K562 (cell line): ENCODE data around the gene SOHLH2. TPM values are rescaled to one million over a fixed set of nuclear protein-coding genes. Genes with fewer than 3 reads are reported as not detected.
A peak's percentile ranks its signal among the peaks of the same experiment; 100 is the strongest.

ENCODE experiments used
- ATAC-seq: fragments of 200-7000 bp; cut with Tn5 transposase; 3 replicates; pipeline ENCODE4 v1.9.1; 2020; ENCODE audit warnings: moderate library complexity
- BruUV-seq: library from RNA; stranded (reverse); fragments of 400-500 nt; replicated peaks from 2 replicates; lab custom pipeline; 2021; lab: Mats Ljungman, UMichigan
- CTCF ChIA-PET: fragments of 300-600 bp; formaldehyde crosslinking; extraction: SDS; loops from one replicate; lab custom pipeline; 2021; ENCODE audit warnings: low intra/inter-chr PET ratio; lab: Yijun Ruan, JAX
- POLR2A ChIA-PET: fragments of 300-600, 350-650 bp; sonication (Branson Sonifier 250); formaldehyde crosslinking; extraction: SDS; loops from one replicate; lab custom pipeline; 2021; ENCODE audit warnings: antibody characterized with exemption, inconsistent platforms; lab: Yijun Ruan, JAX
- DNase-seq, 4 experiments: peaks; one replicate each; pipeline versions ENCODE4 v3.0.0 to v3.0.0-alpha.2; 2011 to 2018; ENCODE audit warnings: low spot score in 3 of 4, mixed read lengths in 3 of 4; ENCODE audit errors: extremely low read depth in 1 of 4
- FAIRE-seq: peaks from 2 replicates; lab custom pipeline; 2011; peaks lifted over from hg19 to GRCh38; lab: Jason Lieb, UNC
- H2AFZ ChIP-seq: 2 replicates; pipeline ENCODE4 v1.6.0; 2011; ENCODE audit warnings: low read depth, low read length, control low read depth, inconsistent platforms
- H3K27ac ChIP-seq: fragments of 200-600 bp; 3 replicates; pipeline ENCODE4 v1.8.0; 2011; ENCODE audit warnings: low read depth, mild to moderate bottlenecking, control low read depth, inconsistent platforms, low read length, moderate library complexity, mixed read lengths; ENCODE audit errors: extremely low read depth
- H3K27me3 ChIP-seq, 2 experiments: fragments of 300-600 bp in 1 of 2; 2 replicates in 1 of 2; 3 replicates in 1 of 2; pipeline versions ENCODE4 v1.6.0 to v1.8.0; 2011; ENCODE audit warnings: inconsistent platforms in 2 of 2, low read length in 2 of 2, mild to moderate bottlenecking in 1 of 2, mixed read lengths in 1 of 2, moderate library complexity in 1 of 2; ENCODE audit not compliant: control insufficient read depth in 2 of 2, insufficient read depth in 2 of 2
- H3K36me3 ChIP-seq: fragments of 300-600 bp; 3 replicates; pipeline ENCODE4 v1.8.0; 2011; ENCODE audit warnings: mild to moderate bottlenecking, low read length, inconsistent platforms; ENCODE audit not compliant: control insufficient read depth, insufficient read depth
- H3K4me1 ChIP-seq, 2 experiments: fragments of 200-600 bp in 1 of 2; replicated peaks in 1 of 2; 2 replicates in 1 of 2; 3 replicates in 1 of 2; pipeline versions ENCODE4 v1.5.1 to v1.8.0; 2011; ENCODE audit warnings: inconsistent platforms in 2 of 2, low read length in 2 of 2, mild to moderate bottlenecking in 1 of 2, mixed read lengths in 1 of 2, moderate library complexity in 1 of 2; ENCODE audit not compliant: control insufficient read depth in 2 of 2, insufficient read depth in 2 of 2
- H3K4me2 ChIP-seq: 2 replicates; pipeline ENCODE4 v1.6.1; 2011; ENCODE audit warnings: low read length, control low read depth, inconsistent platforms, mixed read lengths; ENCODE audit not compliant: insufficient read depth
- H3K4me3 ChIP-seq: fragments of 200-600 bp; sonication (generic), shearing (Covaris generic); 2 replicates; pipeline ENCODE4 v1.5.1; 2016; ENCODE audit warnings: control low read depth, inconsistent platforms
- H3K79me2 ChIP-seq: fragments of 200-600 bp; 3 replicates; pipeline ENCODE4 v1.8.0; 2011; ENCODE audit warnings: low read length, inconsistent platforms; ENCODE audit not compliant: control insufficient read depth, insufficient read depth
- H3K9ac ChIP-seq, 2 experiments: 2 replicates each; pipeline versions ENCODE4 v1.6.0 to v1.6.1; 2011; ENCODE audit warnings: low read depth in 2 of 2, low read length in 2 of 2, control low read depth in 1 of 2, inconsistent platforms in 1 of 2, mild to moderate bottlenecking in 1 of 2, mixed read lengths in 1 of 2; ENCODE audit not compliant: insufficient read depth in 1 of 2
- H3K9me1 ChIP-seq: one replicate; pipeline ENCODE4 v1.6.0; 2011; ENCODE audit warnings: inconsistent platforms, mild to moderate bottlenecking, low read length, moderate library complexity; ENCODE audit not compliant: control insufficient read depth, insufficient read depth
- H3K9me3 ChIP-seq: replicated peaks from 2 replicates; pipeline ENCODE4 v1.5.1; 2011; ENCODE audit warnings: low read depth, low read length, inconsistent platforms; ENCODE audit not compliant: control insufficient read depth, insufficient read depth
- H4K20me1 ChIP-seq: replicated peaks from 2 replicates; pipeline ENCODE4 v1.6.1; 2011; ENCODE audit warnings: low read length, inconsistent platforms, mixed read lengths; ENCODE audit not compliant: control insufficient read depth, insufficient read depth
- ETS2 ChIP-seq: IDR thresholded peaks from 2 replicates; pipeline ENCODE4 v1.6.1; 2016; ENCODE audit warnings: borderline replicate concordance, missing genetic modification characterization, mild to moderate bottlenecking, moderate library complexity, missing compliant biosample characterization; ENCODE audit not compliant: poor library complexity, severe bottlenecking
- HNRNPH1 ChIP-seq: fragments of 200-400 bp; formaldehyde crosslinking; optimal IDR thresholded peaks from 2 replicates; pipeline ENCODE3; 2017; ENCODE audit warnings: low read depth, mild to moderate bottlenecking, low read length, moderate library complexity
- NFIC ChIP-seq: fragments of 450-650 bp; IDR thresholded peaks from 2 replicates; pipeline ENCODE4 v1.6.1; 2017; ENCODE audit warnings: mild to moderate bottlenecking, inconsistent platforms
- YBX1 ChIP-seq: fragments of 450-650 bp; IDR thresholded peaks from 2 replicates; pipeline ENCODE4 v1.7.1; 2016; ENCODE audit warnings: mild to moderate bottlenecking
- ZEB2 ChIP-seq: fragments of 450-650 bp; IDR thresholded peaks from 2 replicates; pipeline ENCODE4 v1.6.1; 2016
- ZNF12 ChIP-seq: sonication (generic); formaldehyde crosslinking; IDR thresholded peaks from 2 replicates; pipeline ENCODE4 v1.4.0; 2020; ENCODE audit warnings: mild to moderate bottlenecking, missing genetic modification reagents
- WGBS: fragments of 100-300 bp; shearing (Covaris generic); methylation state at CpG from one replicate; pipeline ENCODE4 v1.1.6; 2016; ENCODE audit warnings: low coverage, mixed read lengths; ENCODE audit not compliant: insufficient coverage; ENCODE audit errors: missing lambda C conversion rate; 5-methylcytosine and 5-hydroxymethylcytosine counted together
- in situ Hi-C: fragments of 300-500 bp; cut with MboI; formaldehyde crosslinking; loops from 4 replicates; pipeline ENCODE4 v1.15.0; 2018; ENCODE audit warnings: inconsistent platforms, mixed read lengths
- intact Hi-C: fragments of 100-400 bp; cut with micrococcal nuclease; formaldehyde crosslinking; loops from 2 replicates; pipeline ENCODE4 v1.14.2; 2022
- polyA plus RNA-seq, 8 experiments: library from polyadenylated mRNA; depleted of rRNA in 4 of 8; stranded (reverse) in 5 of 8; unstranded in 3 of 8; fragments of >200 nt; fragmentation: Nextera tagmentation in 2 of 8; fragmentation: Illumina TruSeq in 1 of 8; extraction: Ambion mirVana in 2 of 8; extraction: Trizol in 1 of 8; gene quantifications; 2 replicates each; pipeline versions ENCODE4 v1.2.1 to v1.2.3, GENCODE V29; 2011 to 2014; ENCODE audit warnings: inconsistent platforms in 1 of 8, missing spikeins in 1 of 8
- total RNA-seq, 7 experiments: library from RNA; depleted of rRNA in 6 of 7; stranded (reverse); fragments of >200 nt in 6 of 7; fragmentation: Illumina TruSeq in 2 of 7; extraction: Trizol in 2 of 7; gene quantifications; 2 replicates each; pipeline versions ENCODE4 v1.2.1 to v1.2.3, GENCODE V29; 2011 to 2021; ENCODE audit warnings: low replicate concordance in 1 of 7
- TF ChIP-seq, protein P1 (sequence below): fragments of 250-450 bp; sonication (Bioruptor Pico); IDR thresholded peaks from 2 replicates; pipeline ENCODE4 v1.5.0; 2020; ENCODE audit warnings: mild to moderate bottlenecking

Gene SOHLH2
- total and polyA plus RNA-seq, 9 of the 15 experiments (the other 6 are each of a cell fraction or from before 2014, with no cell fraction given) = 10.3 to 26.7 (median 17.0) TPM

DNA sequence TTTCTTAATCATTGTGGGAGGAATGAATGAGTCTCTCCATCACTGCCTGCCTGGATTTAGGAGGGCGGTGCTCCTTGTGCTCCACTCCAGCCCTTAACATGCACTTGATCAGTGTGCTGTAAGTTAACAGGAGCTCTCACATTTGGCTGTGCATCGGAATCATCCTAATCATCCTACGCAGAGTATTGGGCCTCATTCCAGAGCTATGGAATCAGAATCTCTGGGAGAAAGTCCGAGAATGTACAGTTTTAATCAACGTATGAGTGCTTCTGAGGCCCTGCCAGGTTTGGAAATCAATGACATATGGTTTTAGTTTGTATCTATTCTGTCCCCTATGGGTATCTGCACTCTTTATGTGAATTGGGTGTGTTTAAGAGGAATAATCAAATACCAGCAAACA, 48.3 kb downstream of the SOHLH2 start:
- Histone ChIP-seq H3K27ac (no peak overlapping the region), H3K9me1 (no peaks in the 10 kb centered on the region), H2AFZ (no peak overlapping the region), H3K4me2 (no peak overlapping the region), H3K36me3 (peaks cover 4% of the 10 kb centered on the region; the same call in 2 of the 3 replicates), H3K27me3 (no peaks in the 10 kb centered on the region), H3K4me1 (no peaks in the 10 kb centered on the region), H3K4me3 (no peak overlapping the region), H3K9me3 (no peaks in the 10 kb centered on the region), H3K79me2 (no peaks in the 10 kb centered on the region), H4K20me1 (no peaks in the 10 kb centered on the region), H3K9ac (no peak overlapping the region)
- no peak for TF ChIP-seq HNRNPH1
- no peak for FAIRE-seq
- ChIA-PET POLR2A (no interaction called here), CTCF (interaction anchor here (0.6 kb wide), 1 partner anchor 83 kb away, joined by 3 read pairs; no protein-coding TSS in a partner anchor)
- intact Hi-C loops = no loop called here
- no peak for DNase-seq
- BruUV-seq = no TSS peak
- ATAC-seq = no peak
- in situ Hi-C loops = no loop called here
- 26% methylated on average over 5 of the region's 5 CpGs for WGBS

DNA sequence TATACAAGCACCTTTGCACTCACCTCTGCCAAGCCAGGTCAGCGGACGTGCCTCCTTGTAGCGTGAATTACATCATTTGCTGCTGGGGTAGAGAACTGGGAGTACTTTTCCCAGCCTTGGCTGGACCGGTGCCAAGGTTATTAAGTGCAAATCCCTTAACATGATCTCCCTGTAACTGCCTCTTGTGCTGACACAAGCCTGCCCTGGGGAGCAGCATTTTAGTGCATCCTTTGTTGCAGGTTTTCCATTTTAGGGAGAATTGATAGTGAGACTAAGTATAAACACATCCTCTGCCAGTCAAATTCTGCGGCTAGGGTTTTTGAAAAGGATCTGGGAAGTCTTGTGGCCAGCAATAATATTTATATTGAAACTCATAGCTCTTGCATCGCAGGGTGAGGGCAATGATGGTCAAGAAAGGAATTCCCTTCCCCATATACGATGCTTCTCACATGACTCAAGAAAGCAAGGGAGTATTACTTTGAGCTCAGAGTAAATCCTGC, 50.5 kb downstream of the SOHLH2 start:
- H3K4me3 ChIP-seq = no peak overlapping the region
- H3K79me2 ChIP-seq = no peaks in the 10 kb centered on the region
- BruUV-seq = no TSS peak
- ATAC-seq (no peak), FAIRE-seq (no peak), DNase-seq (peak in 1 of 4 experiments; percentile 3)
- no peaks in the 10 kb centered on the region for H3K27me3 ChIP-seq
- H3K9me3 ChIP-seq = no peaks in the 10 kb centered on the region
- in situ Hi-C loops = no loop called here
- 0% methylated on average over 7 of the region's 7 CpGs for WGBS
- no peaks in the 10 kb centered on the region for H3K36me3 ChIP-seq
- intact Hi-C loops = no loop called here
- no peaks in the 10 kb centered on the region for H3K9me1 ChIP-seq
- ChIA-PET CTCF (no interaction called here), POLR2A (interaction anchor here (0.5 to 0.8 kb wide), 3 partner anchors 10 to 1375 kb away, joined by 3 read pairs; no protein-coding TSS in a partner anchor)
- peak; percentile 35; the same call in 1 of the 2 replicates for TF ChIP-seq NFIC
- TF ChIP-seq YBX1 = no peak
- TF ChIP-seq, protein P1, sequence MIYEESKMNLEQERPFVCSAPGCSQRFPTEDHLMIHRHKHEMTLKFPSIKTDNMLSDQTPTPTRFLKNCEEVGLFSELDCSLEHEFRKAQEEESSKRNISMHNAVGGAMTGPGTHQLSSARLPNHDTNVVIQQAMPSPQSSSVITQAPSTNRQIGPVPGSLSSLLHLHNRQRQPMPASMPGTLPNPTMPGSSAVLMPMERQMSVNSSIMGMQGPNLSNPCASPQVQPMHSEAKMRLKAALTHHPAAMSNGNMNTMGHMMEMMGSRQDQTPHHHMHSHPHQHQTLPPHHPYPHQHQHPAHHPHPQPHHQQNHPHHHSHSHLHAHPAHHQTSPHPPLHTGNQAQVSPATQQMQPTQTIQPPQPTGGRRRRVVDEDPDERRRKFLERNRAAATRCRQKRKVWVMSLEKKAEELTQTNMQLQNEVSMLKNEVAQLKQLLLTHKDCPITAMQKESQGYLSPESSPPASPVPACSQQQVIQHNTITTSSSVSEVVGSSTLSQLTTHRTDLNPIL (CRISPR knock-in tag) = no peak
- no peak for TF ChIP-seq ZEB2
- TF ChIP-seq ETS2 (tag) = no peak
- TF ChIP-seq ZNF12 (CRISPR knock-in tag) = no peak
- no peaks in the 10 kb centered on the region for H4K20me1 ChIP-seq
- no peak overlapping the region for H2AFZ ChIP-seq
- H3K4me2 ChIP-seq = no peak overlapping the region
- H3K27ac ChIP-seq = no peak overlapping the region
- H3K4me1 ChIP-seq = no peaks in the 10 kb centered on the region
- H3K9ac ChIP-seq = no peak overlapping the region
